ENCODE measurements around the gene NLGN1. TPM values are rescaled to one million over a fixed set of nuclear protein-coding genes. Genes with fewer than 3 reads are reported as not detected.
"Not testable (repeated sequence)": the region's sequence is repeated elsewhere in the genome, so short reads cannot be mapped to it uniquely, and the experiment has no call there.

The NLGN1 gene
- total RNA-seq, 2 experiments from 2014 or later = not detected

DNA sequence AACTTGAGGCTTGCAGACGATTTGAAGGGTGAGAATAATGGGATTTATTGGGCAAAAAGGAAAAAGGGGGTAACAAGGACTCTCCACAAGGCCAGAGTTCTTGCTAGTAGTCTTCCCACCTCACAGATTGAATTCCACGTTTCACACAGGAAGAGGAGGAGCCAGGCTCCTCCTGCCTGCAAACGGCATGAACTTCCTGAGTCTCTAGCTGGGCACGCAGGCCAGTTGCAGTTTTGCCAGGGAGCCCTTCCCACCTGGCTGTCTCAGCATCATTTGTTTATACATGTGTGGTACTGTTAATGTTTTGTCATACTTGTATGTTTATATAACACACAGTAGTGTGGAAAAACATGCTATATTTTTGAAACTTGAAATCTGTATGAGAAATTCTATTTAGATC lies 155.0 kb downstream of the NLGN1 start:
- Mint-ChIP-seq H3K4me1 (no peaks in the 10 kb centered on the region), H3K27ac (no peak overlapping the region), H3K36me3 (no peaks in the 10 kb centered on the region), H3K4me3 (no peak overlapping the region), H3K9me3 (no peaks in the 10 kb centered on the region), H3K27me3 (no peaks in the 10 kb centered on the region)
- no peak for ATAC-seq (ENCODE audit: low read depth)
- POLR2A ChIA-PET = no interaction called here
- DNase-seq = no peak

DNA sequence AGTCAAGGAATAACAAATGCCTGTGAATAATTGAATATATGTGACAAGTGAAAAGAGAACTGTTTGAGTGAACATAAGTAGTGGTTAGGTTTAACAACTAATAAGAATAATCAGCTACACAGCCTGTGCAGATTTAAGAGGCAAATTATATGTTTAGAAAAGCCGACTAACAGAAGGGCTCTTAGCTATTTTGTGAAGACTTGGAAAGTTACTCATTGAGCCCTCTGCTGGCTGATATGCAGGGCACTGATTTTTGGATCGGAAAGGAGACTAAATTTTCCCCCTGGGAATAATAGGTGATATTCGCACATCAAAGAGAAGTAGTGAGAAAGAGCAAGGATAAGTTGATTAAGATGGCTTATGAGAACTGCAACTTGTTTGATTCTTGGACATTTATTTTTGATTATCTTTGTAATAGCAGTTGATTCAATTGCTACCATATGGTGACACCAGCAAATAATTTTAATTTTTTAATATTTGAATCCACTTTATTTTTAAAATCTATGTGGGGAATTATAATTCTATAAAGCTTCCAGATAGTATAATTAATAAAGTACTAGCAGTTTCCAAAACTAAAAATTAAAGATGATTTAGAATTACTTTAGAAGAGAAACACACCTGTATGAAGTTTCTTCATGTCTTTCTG lies 156.2 kb downstream of the NLGN1 start:
- Mint-ChIP-seq H3K27me3 (no peaks in the 10 kb centered on the region), H3K27ac (no peak overlapping the region), H3K4me3 (no peak overlapping the region), H3K4me1 (no peaks in the 10 kb centered on the region), H3K9me3 (no peaks in the 10 kb centered on the region), H3K36me3 (no peaks in the 10 kb centered on the region)
- ATAC-seq (ENCODE audit: low read depth) = no peak
- POLR2A ChIA-PET = no interaction called here
- no peak for DNase-seq

DNA sequence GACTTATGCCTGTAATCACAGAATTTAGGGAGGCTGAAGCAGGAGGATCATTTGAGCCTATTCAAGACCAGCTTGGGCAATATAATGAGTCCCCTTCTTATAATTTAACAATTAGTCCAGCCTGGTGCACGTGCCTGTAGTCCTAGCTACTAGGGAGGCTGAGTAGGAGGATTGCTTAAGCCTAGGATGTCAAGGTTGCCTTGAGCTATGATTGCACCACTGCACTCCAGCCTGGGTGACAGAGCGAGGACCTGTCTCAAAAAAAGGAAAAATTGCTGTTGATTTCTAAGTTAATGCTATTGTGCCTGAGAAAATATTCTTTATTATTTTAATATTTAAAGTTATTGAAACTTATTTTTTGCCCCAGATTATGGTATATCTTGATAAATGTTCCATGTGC lies 159.0 kb downstream of the NLGN1 start:
- Mint-ChIP-seq H3K4me1 (no peaks in the 10 kb centered on the region), H3K27ac (no peak overlapping the region), H3K9me3 (no peaks in the 10 kb centered on the region), H3K27me3 (no peaks in the 10 kb centered on the region), H3K36me3 (no peaks in the 10 kb centered on the region), H3K4me3 (no peak overlapping the region)
- ATAC-seq (ENCODE audit: low read depth) (no peak), DNase-seq (no peak)
- POLR2A ChIA-PET = no interaction called here

DNA sequence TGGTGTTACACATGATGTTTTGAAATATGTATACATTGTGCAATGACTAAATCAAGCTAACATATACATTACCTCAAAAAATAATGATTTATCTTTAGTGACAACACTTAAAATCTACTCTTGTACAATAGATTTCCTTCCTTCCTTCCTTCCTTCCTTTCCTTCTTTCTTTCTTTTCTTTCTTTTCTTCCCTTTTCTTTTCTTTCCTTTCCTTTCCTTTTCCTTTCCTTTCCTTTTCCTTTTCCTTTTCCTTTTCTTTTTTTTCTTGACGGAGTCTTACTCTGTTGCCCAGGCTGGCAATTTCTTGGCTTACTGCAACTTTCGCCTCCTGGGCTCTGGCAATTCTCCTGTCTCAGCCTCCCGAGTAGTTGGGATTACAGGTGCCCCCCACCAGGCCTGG lies 170.5 kb downstream of the NLGN1 start:
- ATAC-seq (ENCODE audit: low read depth) = no peak
- DNase-seq = no peak
- no peaks in the 10 kb centered on the region for H3K36me3 Mint-ChIP-seq
- H3K27me3 Mint-ChIP-seq = no peaks in the 10 kb centered on the region
- no peak overlapping the region for H3K4me3 Mint-ChIP-seq
- H3K9me3 Mint-ChIP-seq = no peaks in the 10 kb centered on the region
- POLR2A ChIA-PET = no interaction called here
- H3K4me1 Mint-ChIP-seq = no peaks in the 10 kb centered on the region
- H3K27ac Mint-ChIP-seq = no peak overlapping the region

DNA sequence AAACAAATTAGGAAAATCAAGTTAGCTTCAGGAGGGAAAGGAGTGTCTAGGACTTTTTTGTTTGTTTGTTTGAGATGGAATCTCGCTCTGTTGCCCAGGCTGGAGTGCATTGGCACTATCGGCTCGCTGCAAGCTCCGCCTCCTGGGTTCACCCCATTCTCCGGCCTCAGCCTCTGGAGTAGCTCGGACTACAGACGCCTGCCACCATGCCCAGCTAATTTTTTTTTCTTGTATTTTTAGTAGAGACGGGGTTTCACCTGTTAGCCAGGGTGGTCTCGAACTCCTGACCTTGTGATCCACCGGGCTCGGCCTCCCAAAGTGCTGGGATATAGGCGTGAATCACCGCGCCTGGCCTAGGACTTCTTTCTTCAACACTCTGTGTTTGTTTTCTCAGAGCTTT lies 171.1 kb downstream of the NLGN1 start:
- H3K4me3 Mint-ChIP-seq = no peak overlapping the region
- H3K27me3 Mint-ChIP-seq = no peaks in the 10 kb centered on the region
- H3K36me3 Mint-ChIP-seq = no peaks in the 10 kb centered on the region
- no peak overlapping the region for H3K27ac Mint-ChIP-seq
- no peaks in the 10 kb centered on the region for H3K9me3 Mint-ChIP-seq
- DNase-seq (no peak), ATAC-seq (ENCODE audit: low read depth) (no peak)
- no peaks in the 10 kb centered on the region for H3K4me1 Mint-ChIP-seq
- POLR2A ChIA-PET = no interaction called here

DNA sequence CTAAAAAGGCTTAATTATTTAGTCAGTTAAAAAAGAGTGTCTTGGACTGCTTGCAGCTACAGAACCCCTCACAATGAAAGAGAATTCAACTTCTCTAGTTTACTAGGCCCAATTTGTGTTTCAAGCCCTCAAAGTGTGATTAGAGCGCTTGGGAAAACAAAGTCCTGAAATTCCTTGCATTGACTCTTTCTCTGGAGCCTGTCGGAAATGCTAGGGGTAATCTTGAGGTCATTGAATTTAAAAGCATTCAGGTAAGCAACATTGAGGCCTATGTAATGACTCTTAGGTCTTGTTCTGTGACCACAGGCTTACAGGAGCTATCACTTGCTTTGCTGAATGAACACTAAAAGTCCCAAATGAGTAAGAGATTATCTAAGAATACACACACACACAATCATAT lies 186.0 kb downstream of the NLGN1 start:
- H3K27ac Mint-ChIP-seq = no peak overlapping the region
- no peaks in the 10 kb centered on the region for H3K36me3 Mint-ChIP-seq
- no peak overlapping the region for H3K4me3 Mint-ChIP-seq
- ATAC-seq (ENCODE audit: low read depth) (no peak), DNase-seq (no peak)
- H3K27me3 Mint-ChIP-seq = peaks cover 25% of the 10 kb centered on the region
- peaks cover 3% of the 10 kb centered on the region for H3K4me1 Mint-ChIP-seq
- no peaks in the 10 kb centered on the region for H3K9me3 Mint-ChIP-seq
- POLR2A ChIA-PET = no interaction called here

DNA sequence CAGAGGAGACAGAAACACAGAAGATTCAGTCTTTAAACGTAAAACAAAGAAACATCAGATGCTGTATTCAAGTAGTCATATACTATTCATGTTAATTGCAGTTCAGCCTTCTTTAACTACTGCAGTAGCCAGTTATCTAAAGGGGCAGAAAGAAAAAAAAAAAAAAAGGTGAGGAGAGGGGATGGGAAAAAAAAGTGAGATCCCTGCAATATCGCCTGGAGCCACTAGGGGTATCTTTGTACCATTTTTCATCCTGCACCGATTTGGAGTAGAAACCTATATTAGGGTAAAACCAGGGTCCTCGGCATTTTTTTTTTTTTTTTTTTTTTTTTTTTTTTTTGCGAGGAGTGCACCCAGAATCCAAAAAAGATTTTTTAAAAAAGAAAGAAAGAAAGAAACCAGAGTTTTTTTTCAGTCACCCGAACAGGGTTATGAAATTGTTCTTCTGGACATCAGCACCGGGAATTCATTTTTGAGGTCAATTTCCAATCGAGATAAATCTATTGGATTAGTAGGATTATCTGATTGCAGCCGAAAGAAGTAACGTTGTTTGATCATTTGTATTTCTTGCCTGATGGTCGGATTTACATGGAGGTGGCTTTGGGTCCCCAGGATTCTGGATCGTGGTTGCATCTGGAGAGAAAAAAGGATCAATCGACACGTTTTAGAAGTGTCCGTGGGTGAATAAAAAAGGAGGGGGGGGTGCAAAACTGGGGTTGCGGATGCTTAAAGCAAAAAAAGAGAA lies 186.7 kb downstream of the NLGN1 start:
- DNase-seq (no peak), ATAC-seq (ENCODE audit: low read depth) (no peak)
- Mint-ChIP-seq H3K4me1 (peaks cover 3% of the 10 kb centered on the region), H3K36me3 (no peaks in the 10 kb centered on the region), H3K4me3 (no peak overlapping the region), H3K27me3 (peaks cover 25% of the 10 kb centered on the region), H3K27ac (no peak overlapping the region), H3K9me3 (no peaks in the 10 kb centered on the region)
- POLR2A ChIA-PET = no interaction called here

DNA sequence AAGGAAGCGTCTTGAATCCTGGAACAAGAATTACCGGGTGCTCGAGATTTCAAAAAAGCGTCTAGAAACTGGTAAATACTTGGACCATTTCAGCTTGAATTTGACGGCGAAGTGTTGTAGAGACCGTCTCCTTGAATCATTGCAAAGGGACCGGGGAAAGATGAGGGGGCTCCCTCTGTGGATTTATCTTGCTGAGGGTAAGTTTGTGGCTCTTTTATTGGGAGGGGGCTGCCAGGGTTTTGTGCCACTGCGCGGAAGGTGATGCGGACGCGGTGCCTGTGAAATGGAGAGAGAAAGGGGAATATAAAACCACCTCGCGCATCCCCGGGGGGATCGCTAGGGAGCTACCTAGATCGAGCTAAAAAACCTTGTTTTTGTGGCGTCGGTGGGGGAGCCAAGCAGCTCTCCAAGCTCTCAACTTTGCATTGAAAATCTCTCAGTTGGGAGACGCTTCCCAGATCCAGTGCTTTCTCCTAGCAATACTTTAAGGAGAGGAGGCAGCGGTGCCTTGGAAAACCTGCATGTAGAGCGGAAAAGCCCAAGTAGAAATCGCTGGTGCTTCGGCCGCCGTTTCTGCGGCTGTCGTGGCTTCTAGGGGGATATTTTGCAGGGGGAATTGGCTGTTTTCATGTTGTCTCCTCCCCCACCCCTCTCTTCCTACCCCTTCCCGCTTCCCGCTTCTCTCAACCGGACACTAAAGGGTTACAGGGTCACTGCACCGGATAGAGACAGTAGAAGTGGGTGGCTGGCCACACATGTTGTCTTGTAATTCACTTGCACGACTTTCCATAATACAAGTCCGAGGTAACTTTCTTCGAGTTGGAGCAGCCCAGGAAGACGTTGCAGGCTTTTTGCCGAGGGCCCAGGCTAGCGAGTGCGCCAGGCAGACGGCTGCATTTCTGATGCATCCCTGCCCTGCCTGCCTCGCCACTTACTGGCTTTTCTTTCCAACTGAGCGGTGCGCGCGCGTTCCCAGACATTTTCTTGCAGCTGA lies 187.6 kb downstream of the NLGN1 start:
- no peaks in the 10 kb centered on the region for H3K9me3 Mint-ChIP-seq
- no peak overlapping the region for H3K27ac Mint-ChIP-seq
- peak overlapping the region; percentile 31 for H3K4me3 Mint-ChIP-seq
- no peaks in the 10 kb centered on the region for H3K36me3 Mint-ChIP-seq
- POLR2A ChIA-PET = no interaction called here
- peaks cover 3% of the 10 kb centered on the region for H3K4me1 Mint-ChIP-seq
- ATAC-seq (ENCODE audit: low read depth) = no peak
- no peak for DNase-seq
- peaks cover 25% of the 10 kb centered on the region for H3K27me3 Mint-ChIP-seq

DNA sequence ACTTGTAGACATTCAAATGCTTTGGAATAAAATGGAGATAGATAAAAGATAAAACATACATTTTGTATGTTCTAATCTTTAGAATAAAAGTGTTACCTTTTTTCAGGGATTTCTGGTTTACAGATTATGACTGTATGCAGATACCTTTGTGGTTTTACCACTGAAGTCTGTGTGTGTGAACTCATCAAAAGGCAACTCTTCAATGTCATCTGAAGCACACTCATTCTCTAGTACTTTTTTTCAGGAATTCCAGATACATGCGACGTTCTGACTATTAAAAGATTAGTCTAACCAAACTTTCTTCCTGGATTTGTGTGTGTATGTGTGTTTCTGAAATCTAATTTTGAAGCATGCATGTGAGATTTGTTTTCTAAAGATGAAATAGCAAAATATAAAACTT lies 188.6 kb downstream of the NLGN1 start:
- Mint-ChIP-seq H3K9me3 (no peaks in the 10 kb centered on the region), H3K27me3 (peaks cover 25% of the 10 kb centered on the region), H3K4me3 (no peak overlapping the region), H3K4me1 (peaks cover 3% of the 10 kb centered on the region), H3K27ac (no peak overlapping the region), H3K36me3 (no peaks in the 10 kb centered on the region)
- DNase-seq (no peak), ATAC-seq (ENCODE audit: low read depth) (no peak)
- POLR2A ChIA-PET = no interaction called here

DNA sequence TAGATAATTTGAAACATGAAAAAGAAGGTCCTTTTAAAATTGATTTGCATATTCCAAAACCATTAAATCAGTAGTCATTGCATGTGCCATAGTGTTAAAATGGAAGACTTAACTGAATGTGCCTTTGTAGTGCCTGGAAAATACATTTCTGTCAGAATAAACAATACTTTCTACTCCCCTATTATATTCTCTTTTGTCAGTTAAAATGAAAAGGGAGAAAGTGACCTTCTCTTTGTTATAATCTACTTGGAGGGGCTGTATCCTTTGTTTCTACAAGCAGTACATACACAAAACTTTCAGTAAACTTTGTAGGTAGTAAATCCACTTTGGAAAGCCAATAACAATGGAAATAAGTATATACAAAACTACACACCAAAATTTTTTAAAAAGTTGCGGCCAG lies 189.5 kb downstream of the NLGN1 start:
- Mint-ChIP-seq H3K4me3 (no peak overlapping the region), H3K4me1 (peaks cover 3% of the 10 kb centered on the region), H3K27ac (no peak overlapping the region), H3K9me3 (no peaks in the 10 kb centered on the region), H3K36me3 (no peaks in the 10 kb centered on the region), H3K27me3 (peaks cover 25% of the 10 kb centered on the region)
- POLR2A ChIA-PET = no interaction called here
- DNase-seq = no peak
- ATAC-seq (ENCODE audit: low read depth) = no peak

DNA sequence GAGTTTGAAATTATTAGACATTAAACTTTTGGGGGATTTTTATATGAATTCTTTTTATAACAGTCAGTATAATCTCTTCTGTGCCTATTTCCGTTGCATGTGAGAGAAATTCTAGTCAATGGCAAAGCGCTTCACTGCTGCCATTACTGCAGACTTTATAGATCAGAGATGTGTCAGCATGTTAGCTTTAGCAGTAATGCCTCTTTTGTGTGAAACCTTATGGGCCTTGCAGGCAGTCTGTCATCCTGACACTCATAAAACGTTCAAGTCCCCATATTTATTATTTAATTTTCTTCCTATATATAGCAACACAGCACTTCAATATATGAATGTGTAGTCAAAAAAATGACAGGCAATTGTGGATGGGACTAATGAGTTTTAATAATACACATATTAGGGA lies 191.0 kb downstream of the NLGN1 start:
- DNase-seq = no peak
- Mint-ChIP-seq H3K27ac (no peak overlapping the region), H3K36me3 (no peaks in the 10 kb centered on the region), H3K4me3 (no peak overlapping the region), H3K27me3 (peaks cover 24% of the 10 kb centered on the region), H3K4me1 (peaks cover 3% of the 10 kb centered on the region), H3K9me3 (no peaks in the 10 kb centered on the region)
- ATAC-seq (ENCODE audit: low read depth) = no peak
- POLR2A ChIA-PET = no interaction called here

DNA sequence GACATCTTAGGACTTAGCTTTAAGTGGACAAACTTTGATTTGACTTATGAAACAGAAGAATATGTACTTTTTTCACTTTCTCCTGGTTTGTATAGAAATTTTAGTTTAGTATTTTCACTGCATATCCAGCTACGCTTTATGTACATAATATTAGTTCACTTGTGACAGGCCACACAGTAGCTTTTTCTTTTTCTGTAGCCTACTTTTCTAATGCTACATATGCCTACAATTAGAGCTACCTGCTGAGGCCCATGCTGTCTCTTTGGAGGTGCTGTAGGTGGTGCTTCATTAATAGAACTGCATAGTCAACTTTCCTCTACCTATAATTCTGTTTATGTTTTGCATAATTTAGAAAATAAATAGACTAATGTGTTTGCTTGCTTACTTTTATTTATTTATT lies 191.6 kb downstream of the NLGN1 start:
- DNase-seq (no peak), ATAC-seq (ENCODE audit: low read depth) (no peak)
- Mint-ChIP-seq H3K36me3 (no peaks in the 10 kb centered on the region), H3K4me1 (peaks cover 3% of the 10 kb centered on the region), H3K27ac (no peak overlapping the region), H3K27me3 (peaks cover 18% of the 10 kb centered on the region), H3K9me3 (no peaks in the 10 kb centered on the region), H3K4me3 (no peak overlapping the region)
- POLR2A ChIA-PET = no interaction called here

DNA sequence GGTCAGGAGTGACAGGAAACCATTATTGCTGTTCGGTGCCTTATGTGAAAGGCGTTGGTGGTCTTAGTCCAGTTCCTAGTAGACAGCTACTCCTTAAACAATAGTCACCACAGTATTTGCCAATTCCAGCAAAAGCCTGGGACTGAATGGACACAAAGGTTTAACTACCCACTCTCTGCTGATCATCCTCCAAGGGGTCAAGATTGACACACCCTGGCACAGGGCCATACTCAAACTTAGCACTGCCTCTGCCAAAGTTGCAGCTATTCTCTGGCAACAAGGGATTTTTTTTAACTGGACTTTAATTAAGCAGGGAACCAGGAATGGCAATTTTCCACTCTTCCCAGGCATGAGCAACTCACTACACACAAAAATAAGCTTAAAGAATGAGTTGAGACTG lies 193.9 kb downstream of the NLGN1 start:
- Mint-ChIP-seq H3K36me3 (no peaks in the 10 kb centered on the region), H3K9me3 (no peaks in the 10 kb centered on the region), H3K27me3 (no peaks in the 10 kb centered on the region), H3K4me3 (no peak overlapping the region), H3K4me1 (no peaks in the 10 kb centered on the region), H3K27ac (no peak overlapping the region)
- DNase-seq (no peak), ATAC-seq (ENCODE audit: low read depth) (no peak)
- POLR2A ChIA-PET = no interaction called here

DNA sequence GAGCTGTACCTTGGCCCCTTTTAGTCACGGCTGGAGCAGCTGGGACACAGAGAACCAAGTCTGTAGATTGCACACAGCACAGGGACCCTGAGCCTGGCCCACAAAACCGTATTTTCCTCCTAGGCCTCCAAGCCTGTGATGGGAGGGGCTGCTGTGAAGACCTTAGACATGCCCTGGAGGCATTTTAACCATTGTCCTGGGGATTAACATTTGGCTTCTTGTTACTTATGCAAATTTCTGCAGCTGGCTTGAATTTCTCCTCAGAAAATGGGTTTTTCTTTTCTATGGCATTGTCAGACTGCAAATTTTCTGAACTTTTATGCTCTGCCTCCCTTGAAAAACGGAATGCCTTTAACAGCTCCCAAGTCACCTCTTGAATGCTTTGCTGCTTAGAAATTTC lies 197.3 kb downstream of the NLGN1 start:
- POLR2A ChIA-PET; H3K27ac Mint-ChIP-seq; DNase-seq; H3K36me3 Mint-ChIP-seq; H3K27me3 Mint-ChIP-seq; ATAC-seq (ENCODE audit: low read depth); H3K4me1 Mint-ChIP-seq; H3K9me3 Mint-ChIP-seq; H3K4me3 Mint-ChIP-seq: not testable (repeated sequence)

Data from activated naive CD8-positive, alpha-beta T cell treated with anti-CD3 and anti-CD28 coated beads, Interleukin-2, amount 10 ng/mL, durations not matched to agents 7 days and 5 days (primary cell).